Astrocyte of the cerebellum (primary cell): Measurements from ENCODE around the gene TSFM.

Experiments
- DNase-seq: peaks from one replicate; pipeline ENCODE4 v3.0.0-alpha.2; 2011; ENCODE audit warnings: low read depth
- H3K4me3 ChIP-seq: 2 replicates; pipeline ENCODE4 v1.5.1; 2011; ENCODE audit warnings: mild to moderate bottlenecking, low read depth, low read length, moderate library complexity
- in situ Hi-C: cut with HindIII; loops from 2 replicates; pipeline ENCODE4 v1.10.0; 2017; ENCODE audit warnings: low sequenced_read_pairs
- TF ChIP-seq, protein P1 (sequence below): IDR thresholded peaks from 2 replicates; pipeline ENCODE4 v1.5.1; 2012; ENCODE audit warnings: low read length, low read depth, moderate library complexity, mild to moderate bottlenecking; ENCODE audit errors: missing control alignments

Gene TSFM

DNA sequence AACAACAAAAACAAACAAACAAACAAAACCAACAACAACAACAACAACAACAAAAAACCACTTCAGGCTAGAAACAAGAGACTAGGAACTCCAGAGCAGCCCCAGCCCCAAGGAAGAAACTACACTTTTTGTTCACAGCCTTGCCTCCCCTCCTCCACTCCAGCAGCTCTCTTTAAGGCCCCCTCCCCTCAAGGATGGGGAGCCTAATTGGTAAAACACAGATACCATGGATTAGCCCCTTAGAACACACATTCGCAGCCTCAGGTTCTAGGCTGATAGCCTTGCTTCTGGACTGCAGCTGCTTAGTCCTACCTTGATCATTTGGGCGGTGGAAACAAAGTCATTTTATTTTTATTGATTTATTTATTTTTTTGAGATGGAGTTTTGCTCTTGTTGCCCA is 47.8 kb downstream of the TSFM start:
- TF ChIP-seq, protein P1, sequence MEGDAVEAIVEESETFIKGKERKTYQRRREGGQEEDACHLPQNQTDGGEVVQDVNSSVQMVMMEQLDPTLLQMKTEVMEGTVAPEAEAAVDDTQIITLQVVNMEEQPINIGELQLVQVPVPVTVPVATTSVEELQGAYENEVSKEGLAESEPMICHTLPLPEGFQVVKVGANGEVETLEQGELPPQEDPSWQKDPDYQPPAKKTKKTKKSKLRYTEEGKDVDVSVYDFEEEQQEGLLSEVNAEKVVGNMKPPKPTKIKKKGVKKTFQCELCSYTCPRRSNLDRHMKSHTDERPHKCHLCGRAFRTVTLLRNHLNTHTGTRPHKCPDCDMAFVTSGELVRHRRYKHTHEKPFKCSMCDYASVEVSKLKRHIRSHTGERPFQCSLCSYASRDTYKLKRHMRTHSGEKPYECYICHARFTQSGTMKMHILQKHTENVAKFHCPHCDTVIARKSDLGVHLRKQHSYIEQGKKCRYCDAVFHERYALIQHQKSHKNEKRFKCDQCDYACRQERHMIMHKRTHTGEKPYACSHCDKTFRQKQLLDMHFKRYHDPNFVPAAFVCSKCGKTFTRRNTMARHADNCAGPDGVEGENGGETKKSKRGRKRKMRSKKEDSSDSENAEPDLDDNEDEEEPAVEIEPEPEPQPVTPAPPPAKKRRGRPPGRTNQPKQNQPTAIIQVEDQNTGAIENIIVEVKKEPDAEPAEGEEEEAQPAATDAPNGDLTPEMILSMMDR, result no peak
- no peak overlapping the region for H3K4me3 ChIP-seq
- DNase-seq, result no peak
- in situ Hi-C loops, result no loop called here

DNA sequence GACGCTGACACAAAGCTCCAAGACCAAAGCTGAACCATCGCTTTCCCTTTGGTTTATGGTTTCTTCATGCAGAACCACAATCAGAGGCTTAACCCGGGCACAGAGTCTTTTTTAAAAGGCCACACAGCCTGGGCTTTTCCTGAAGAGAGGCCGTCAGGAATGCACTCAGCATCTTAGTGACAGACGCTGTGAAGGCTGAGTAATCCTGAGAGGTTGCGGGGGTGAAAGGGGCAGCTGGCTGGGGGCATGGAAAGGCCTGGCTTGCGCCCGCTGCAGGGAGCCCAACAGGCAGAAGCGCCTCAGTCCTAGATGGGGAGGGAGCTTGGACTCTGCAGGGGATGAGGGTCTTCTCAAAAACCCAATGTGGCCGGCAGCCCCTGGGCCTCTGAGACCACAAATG is 50.4 kb downstream of the TSFM start:
- in situ Hi-C loops, result no loop called here
- no peak for DNase-seq

DNA sequence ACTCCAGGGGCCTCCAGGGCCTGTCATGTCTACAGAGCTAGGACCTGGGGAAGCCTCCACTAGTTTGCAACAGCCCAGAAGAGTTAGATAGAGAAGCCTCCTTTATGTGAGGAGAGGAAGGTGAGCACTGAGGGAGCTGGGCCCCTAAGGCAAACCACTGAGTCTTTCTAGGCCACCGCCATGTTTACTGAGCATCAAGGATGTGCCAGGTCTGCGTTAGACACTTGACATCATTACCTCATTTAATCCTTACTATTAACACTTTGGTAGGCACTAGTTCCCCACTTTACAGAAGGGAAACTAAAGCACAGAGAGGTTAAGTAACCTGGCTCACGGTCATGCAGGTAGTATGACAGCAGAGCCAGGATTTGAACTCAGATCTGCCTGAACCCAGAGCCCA is 51.1 kb downstream of the TSFM start:
- DNase-seq, result no peak
- TF ChIP-seq, protein P1, result no peak
- in situ Hi-C loops, result no loop called here
- H3K4me3 ChIP-seq, result no peak overlapping the region

More for the DNA sequence above, 50.4 kb downstream of the TSFM start:
- TF ChIP-seq, protein P1, result no peak
- no peak overlapping the region for H3K4me3 ChIP-seq

DNA sequence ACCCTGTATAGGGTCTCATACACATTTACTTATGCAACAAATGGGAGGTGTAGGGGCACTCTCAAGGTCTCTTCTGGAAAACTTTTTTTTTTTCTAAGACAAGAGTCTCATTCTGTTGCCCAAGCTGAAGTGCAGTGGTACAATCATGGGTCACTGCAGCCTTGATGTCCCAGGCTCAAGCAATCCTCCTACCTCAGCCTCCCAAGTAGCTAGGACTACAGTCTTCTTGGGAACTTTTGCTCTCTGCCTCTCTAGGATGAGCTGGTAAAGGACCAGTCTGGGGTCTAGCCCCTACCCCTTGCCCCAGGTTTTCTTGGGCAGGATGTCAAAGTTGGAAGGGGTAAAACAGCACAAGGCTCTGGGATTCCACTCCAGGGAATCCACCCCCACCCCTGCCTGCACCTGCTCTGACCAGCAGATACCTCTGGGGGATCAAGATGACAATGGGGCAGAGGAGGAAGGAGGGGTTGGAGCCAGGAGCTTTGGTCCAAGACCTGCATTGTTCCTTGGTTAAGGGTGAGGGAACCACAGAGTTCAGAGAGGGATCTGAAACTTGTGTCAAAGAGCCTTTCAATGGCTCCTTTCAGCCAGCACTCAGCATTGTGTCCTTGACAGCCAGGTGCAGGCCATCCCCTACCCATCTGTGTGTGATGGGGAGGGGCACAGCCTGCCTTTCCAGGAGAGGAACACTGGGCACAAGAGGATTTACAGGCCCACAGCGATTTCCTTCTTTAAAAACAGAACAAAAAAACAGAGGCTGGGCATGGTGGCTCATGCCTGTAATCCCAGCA is 51.7 kb downstream of the TSFM start:
- TF ChIP-seq, protein P1, result no peak
- in situ Hi-C loops, result no loop called here
- H3K4me3 ChIP-seq, result no peak overlapping the region
- no peak for DNase-seq

DNA sequence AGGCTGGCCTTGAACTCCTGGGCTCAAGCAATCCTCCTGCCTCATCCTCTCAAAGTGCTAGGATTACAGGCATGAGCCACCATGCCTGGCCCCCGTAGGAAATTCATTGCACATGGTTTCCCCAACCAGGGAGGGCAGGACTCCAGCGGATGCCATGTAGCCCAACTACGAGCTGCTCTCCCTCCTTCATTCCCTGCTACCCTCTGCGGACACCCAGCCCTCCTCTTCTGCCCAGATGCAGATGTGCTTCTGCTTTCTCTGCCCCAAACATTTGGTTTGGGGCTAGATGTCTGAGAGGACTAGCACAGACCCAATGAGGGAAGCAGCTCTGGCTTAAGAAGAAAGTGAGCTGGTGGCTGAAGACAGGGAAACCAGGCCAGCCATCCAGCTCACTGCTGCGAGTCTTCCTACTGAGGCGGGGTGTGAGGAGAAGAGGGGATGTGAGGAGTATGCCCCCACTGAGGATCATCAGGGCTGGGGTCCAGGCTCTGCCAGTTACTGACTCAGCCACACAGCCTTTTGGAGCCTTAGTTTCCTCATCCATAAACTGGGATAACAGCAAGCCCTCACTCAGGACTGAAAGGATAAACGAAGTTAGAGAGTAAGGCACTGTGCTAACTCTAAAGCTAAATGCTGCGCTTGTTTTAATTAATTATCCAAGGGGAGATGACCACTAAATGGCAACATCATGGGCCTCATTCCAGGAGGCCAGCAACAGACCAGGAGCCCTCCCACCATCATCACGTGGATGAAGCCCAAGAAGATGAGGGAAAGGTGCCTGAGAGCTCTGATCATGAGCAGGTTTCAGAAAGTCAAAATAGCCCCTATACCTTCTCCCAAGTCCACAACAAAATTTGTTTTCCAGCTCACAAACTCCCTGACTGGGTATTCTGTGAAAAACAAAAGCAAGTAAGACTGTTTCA is 53.0 kb downstream of the TSFM start:
- in situ Hi-C loops, result no loop called here
- DNase-seq, result no peak
- TF ChIP-seq, protein P1, result no peak
- no peak overlapping the region for H3K4me3 ChIP-seq

DNA sequence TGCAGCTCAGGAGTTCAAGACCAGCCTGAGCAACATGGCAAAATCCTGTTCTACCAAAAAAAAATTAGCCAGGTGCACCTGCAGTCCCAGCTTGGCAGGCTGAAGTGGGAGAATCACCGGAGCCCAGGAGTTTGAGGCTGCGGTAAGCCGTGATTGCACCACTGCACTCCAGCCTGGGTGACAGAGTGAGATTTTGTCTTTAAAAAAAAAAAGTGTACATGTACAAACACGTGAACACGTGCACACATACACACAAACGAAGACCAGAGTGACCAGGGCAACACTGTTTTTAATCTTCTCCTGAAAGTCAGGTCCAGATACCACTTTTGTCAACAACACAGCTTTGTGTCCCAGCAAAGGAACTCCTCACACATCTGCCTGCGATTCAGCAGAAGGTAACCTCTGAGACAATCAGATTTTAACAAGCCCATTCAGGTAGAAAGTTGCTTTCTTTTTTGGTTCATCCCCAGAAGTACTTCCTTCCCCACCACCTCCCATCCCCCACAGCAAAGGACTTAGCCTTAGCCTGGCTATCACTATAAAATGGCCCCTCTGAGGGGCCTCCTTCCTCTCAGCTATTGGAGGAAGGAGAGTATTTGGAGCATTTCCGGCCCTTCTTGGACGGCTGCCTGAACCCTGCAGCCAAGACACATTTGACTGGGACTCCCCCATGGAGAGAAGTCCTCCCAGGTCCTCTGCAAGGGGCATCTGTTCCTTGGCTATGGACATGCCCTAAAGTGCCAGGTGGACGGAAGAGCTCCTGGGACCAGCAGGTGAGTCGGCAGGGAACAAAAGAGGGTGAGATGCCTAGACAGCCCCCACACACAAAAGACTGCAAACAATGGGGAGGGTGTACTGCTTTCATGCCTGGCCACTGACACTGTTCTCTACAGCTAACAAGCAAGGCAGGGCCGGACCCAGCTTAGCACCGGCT is 54.1 kb downstream of the TSFM start:
- in situ Hi-C loops, result no loop called here
- peak overlapping the region; percentile 13 for H3K4me3 ChIP-seq
- peak; percentile 66 for DNase-seq
- TF ChIP-seq, protein P1, result no peak
